Osteoblast (primary cell): Measurements from ENCODE around the gene ASCL5. TPM values are rescaled to one million over a fixed set of nuclear protein-coding genes. Genes with fewer than 3 reads are reported as not detected.

Experiments
- DNase-seq: peaks from one replicate; pipeline ENCODE4 v3.0.0; 2011; ENCODE audit warnings: low spot score, mixed read lengths; ENCODE audit not compliant: insufficient read length; ENCODE audit errors: missing footprints
- H2AFZ ChIP-seq: 2 replicates; pipeline ENCODE4 v1.6.0; 2011; ENCODE audit warnings: mild to moderate bottlenecking, low read length
- H3K27ac ChIP-seq: 2 replicates; pipeline ENCODE4 v1.5.1; 2011; ENCODE audit warnings: mild to moderate bottlenecking, low read depth, low read length, moderate library complexity
- H3K27me3 ChIP-seq: 2 replicates; pipeline ENCODE4 v1.6.0; 2012; ENCODE audit warnings: mild to moderate bottlenecking, control low read depth, inconsistent platforms, low read length, moderate library complexity; ENCODE audit not compliant: insufficient read depth
- H3K36me3 ChIP-seq: 2 replicates; pipeline ENCODE4 v1.5.1; 2011; ENCODE audit warnings: mild to moderate bottlenecking, low read length, control low read depth, moderate library complexity; ENCODE audit not compliant: insufficient read depth
- H3K4me1 ChIP-seq: 2 replicates; pipeline ENCODE4 v1.5.1; 2011; ENCODE audit warnings: mild to moderate bottlenecking, low read length, control low read depth, moderate library complexity; ENCODE audit not compliant: insufficient read depth
- H3K4me2 ChIP-seq: 2 replicates; pipeline ENCODE4 v1.6.0; 2011; ENCODE audit warnings: mild to moderate bottlenecking, low read length; ENCODE audit not compliant: insufficient read depth
- H3K4me3 ChIP-seq: fragments of 200-600 bp; sonication (generic); 3 replicates; pipeline ENCODE4 v1.5.1; 2012; ENCODE audit warnings: mild to moderate bottlenecking, low read length, inconsistent platforms; ENCODE audit not compliant: insufficient read depth
- H3K79me2 ChIP-seq: 2 replicates; pipeline ENCODE4 v1.6.0; 2012; ENCODE audit warnings: mild to moderate bottlenecking, low read length, control low read depth, inconsistent platforms; ENCODE audit not compliant: insufficient read depth
- H3K9me3 ChIP-seq: 2 replicates; pipeline ENCODE4 v1.5.1; 2011; ENCODE audit warnings: low read depth, low read length, control low read depth
- H4K20me1 ChIP-seq: 2 replicates; pipeline ENCODE4 v1.6.0; 2012; ENCODE audit warnings: mild to moderate bottlenecking, low read length, control low read depth; ENCODE audit not compliant: insufficient read depth
- total RNA-seq: library from RNA; depleted of rRNA; stranded (reverse); fragments of >200 nt; gene quantifications from 2 replicates; pipeline ENCODE4 v1.2.3, GENCODE V29; 2012
- TF ChIP-seq, protein P1 (sequence below): IDR thresholded peaks from 2 replicates; pipeline ENCODE4 v1.5.1; 2011; ENCODE audit warnings: mild to moderate bottlenecking, low read depth, low read length, moderate library complexity; ENCODE audit errors: extremely low read depth

Gene ASCL5
- total RNA-seq, 1 donor = not detected

DNA sequence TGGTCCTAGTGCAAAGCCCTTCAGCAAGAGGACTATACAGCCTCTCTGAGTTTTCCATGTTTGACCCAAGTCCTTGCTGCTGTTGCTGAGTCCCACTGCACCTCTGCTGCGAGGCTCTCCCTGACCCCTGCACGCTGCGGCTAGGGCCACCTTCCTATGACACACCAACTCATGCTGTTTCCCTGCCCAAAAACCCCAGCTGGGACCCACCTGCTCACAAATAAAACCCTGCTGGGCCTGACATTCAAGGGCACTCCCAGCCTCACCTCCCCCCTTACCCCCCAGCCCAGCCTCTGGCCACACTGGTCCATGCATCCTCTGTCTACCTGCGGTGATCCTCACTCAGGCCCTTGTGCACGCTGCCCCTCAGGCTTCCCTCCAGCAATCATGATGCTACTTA, 12.3 kb upstream of the ASCL5 start:
- H3K36me3 ChIP-seq = peaks cover 41% of the 10 kb centered on the region
- no peaks in the 10 kb centered on the region for H3K9me3 ChIP-seq
- H3K79me2 ChIP-seq = no peaks in the 10 kb centered on the region
- H3K27me3 ChIP-seq = no peaks in the 10 kb centered on the region
- peaks cover 20% of the 10 kb centered on the region for H3K4me1 ChIP-seq
- no peak overlapping the region for H3K4me3 ChIP-seq
- no peak overlapping the region for H2AFZ ChIP-seq
- H3K27ac ChIP-seq = no peak overlapping the region
- TF ChIP-seq, protein P1, sequence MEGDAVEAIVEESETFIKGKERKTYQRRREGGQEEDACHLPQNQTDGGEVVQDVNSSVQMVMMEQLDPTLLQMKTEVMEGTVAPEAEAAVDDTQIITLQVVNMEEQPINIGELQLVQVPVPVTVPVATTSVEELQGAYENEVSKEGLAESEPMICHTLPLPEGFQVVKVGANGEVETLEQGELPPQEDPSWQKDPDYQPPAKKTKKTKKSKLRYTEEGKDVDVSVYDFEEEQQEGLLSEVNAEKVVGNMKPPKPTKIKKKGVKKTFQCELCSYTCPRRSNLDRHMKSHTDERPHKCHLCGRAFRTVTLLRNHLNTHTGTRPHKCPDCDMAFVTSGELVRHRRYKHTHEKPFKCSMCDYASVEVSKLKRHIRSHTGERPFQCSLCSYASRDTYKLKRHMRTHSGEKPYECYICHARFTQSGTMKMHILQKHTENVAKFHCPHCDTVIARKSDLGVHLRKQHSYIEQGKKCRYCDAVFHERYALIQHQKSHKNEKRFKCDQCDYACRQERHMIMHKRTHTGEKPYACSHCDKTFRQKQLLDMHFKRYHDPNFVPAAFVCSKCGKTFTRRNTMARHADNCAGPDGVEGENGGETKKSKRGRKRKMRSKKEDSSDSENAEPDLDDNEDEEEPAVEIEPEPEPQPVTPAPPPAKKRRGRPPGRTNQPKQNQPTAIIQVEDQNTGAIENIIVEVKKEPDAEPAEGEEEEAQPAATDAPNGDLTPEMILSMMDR = no peak
- peaks cover 47% of the 10 kb centered on the region for H4K20me1 ChIP-seq
- no peak for DNase-seq
- no peak overlapping the region for H3K4me2 ChIP-seq

DNA sequence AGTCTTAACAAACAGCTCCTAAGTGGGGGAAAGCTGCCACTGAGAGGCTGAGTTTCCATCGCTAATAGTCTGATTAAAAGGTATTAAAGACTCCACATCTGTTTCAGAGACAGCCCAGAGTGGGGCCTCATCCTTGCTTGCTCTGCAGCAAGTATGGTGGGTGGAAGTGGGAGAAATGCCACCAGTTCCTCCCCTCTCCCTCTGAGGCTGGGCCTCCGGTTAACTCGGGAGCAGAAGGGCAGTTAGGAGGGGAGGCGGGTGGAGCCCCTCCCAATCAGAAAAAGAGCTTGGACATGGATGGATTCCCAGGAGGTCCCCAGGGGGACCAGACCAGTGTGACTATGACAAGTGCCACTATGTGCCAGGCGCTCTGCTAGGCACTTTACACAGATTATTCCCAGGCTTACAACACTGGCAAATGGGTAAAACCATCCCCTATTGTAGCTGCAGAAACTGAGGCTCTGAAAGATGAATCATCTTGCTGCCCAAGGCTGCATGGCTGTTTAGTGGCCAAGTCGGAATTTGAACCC, 11.4 kb upstream of the ASCL5 start:
- Histone ChIP-seq H3K4me1 (peaks cover 20% of the 10 kb centered on the region), H2AFZ (no peak overlapping the region), H4K20me1 (peaks cover 47% of the 10 kb centered on the region), H3K4me2 (peak overlapping the region; percentile 40), H3K4me3 (no peak overlapping the region), H3K79me2 (no peaks in the 10 kb centered on the region), H3K27ac (peak overlapping the region; percentile 65), H3K36me3 (peaks cover 32% of the 10 kb centered on the region), H3K9me3 (no peaks in the 10 kb centered on the region), H3K27me3 (no peaks in the 10 kb centered on the region)
- TF ChIP-seq, protein P1 = no peak
- no peak for DNase-seq

DNA sequence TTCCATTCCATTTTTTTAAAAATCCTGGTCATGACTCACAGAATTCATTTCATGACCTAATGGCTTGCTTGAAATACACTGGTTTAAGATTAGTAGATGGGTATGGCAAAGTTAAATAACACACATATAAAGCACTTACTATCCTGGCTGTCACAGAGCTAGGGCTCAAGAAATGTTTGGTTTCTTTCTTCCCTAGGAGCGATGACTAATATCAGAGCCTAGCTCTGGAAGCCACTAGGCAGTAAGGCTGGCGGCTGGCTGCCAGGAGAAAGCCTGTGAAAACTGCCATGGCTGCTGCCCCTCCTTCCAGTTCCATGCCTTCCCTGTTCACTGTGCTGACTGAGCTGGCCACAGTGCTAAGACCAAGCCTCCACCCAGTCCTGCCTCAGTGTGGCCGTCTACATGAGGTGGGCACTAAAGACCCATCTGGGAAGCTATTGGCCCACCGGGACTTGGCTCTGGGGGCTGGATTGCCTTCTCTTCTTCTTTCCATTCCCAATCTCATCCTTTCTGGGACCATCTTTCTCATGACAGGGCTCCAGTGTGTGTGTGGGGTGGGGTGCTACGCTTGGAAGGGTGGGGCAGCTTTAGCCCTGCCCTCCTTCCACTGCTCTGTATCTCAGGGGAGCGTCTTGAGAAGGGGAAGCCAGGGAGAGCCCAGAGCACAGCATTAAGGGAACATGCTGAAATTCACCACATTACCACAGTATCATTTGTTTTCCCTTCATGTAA, 10.8 kb upstream of the ASCL5 start:
- Histone ChIP-seq H3K27me3 (no peaks in the 10 kb centered on the region), H4K20me1 (peaks cover 47% of the 10 kb centered on the region), H3K9me3 (no peaks in the 10 kb centered on the region), H2AFZ (peak overlapping the region; percentile 59), H3K4me3 (no peak overlapping the region), H3K27ac (peak overlapping the region; percentile 65), H3K79me2 (no peaks in the 10 kb centered on the region), H3K36me3 (peaks cover 26% of the 10 kb centered on the region), H3K4me2 (peak overlapping the region; percentile 40), H3K4me1 (peaks cover 20% of the 10 kb centered on the region)
- TF ChIP-seq, protein P1 = no peak
- peak; percentile 98 for DNase-seq

DNA sequence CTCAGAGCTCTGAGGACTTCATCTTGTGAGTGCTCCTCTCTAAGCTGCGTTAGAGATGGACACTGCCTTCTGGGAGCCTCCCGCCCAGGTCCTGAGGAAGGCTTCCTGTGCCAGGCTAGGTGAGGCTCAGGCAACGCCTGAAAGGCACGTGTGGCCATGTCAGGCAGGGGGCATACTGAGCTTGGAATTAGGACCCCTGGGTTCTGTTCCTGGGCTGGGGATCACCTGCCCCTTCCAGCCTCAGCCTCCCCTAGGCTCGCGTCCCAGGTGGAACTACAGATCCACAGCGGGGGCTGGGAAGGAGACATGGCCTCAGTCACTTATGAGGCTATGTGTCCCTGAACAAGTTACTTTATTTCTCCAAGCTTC, 10.0 kb upstream of the ASCL5 start:
- peak overlapping the region; percentile 40 for H3K4me2 ChIP-seq
- H3K27me3 ChIP-seq = no peaks in the 10 kb centered on the region
- peaks cover 26% of the 10 kb centered on the region for H3K36me3 ChIP-seq
- H3K9me3 ChIP-seq = no peaks in the 10 kb centered on the region
- H3K79me2 ChIP-seq = no peaks in the 10 kb centered on the region
- H3K4me1 ChIP-seq = peaks cover 20% of the 10 kb centered on the region
- H3K4me3 ChIP-seq = no peak overlapping the region
- peak overlapping the region; percentile 65 for H3K27ac ChIP-seq
- TF ChIP-seq, protein P1 = no peak
- H2AFZ ChIP-seq = no peak overlapping the region
- H4K20me1 ChIP-seq = peaks cover 43% of the 10 kb centered on the region
- DNase-seq = no peak
